WI38 (cell line): ENCODE results near the gene CARD14.

Experiments
- H3K4me3 ChIP-seq: 2 replicates; pipeline ENCODE4 v1.5.1; 2011; ENCODE audit warnings: low read depth, mild to moderate bottlenecking, control low read depth, low read length
- TF ChIP-seq, protein P1 (sequence below): IDR thresholded peaks from 2 replicates; pipeline ENCODE4 v1.5.1; 2012; ENCODE audit warnings: low read depth, mild to moderate bottlenecking, control low read depth, low read length

The CARD14 gene

GRCh38 chr17:80166446-80166845 lies 3.4 kb upstream of the CARD14 start:
- H3K4me3 ChIP-seq: no peak overlapping the region
- TF ChIP-seq, protein P1, sequence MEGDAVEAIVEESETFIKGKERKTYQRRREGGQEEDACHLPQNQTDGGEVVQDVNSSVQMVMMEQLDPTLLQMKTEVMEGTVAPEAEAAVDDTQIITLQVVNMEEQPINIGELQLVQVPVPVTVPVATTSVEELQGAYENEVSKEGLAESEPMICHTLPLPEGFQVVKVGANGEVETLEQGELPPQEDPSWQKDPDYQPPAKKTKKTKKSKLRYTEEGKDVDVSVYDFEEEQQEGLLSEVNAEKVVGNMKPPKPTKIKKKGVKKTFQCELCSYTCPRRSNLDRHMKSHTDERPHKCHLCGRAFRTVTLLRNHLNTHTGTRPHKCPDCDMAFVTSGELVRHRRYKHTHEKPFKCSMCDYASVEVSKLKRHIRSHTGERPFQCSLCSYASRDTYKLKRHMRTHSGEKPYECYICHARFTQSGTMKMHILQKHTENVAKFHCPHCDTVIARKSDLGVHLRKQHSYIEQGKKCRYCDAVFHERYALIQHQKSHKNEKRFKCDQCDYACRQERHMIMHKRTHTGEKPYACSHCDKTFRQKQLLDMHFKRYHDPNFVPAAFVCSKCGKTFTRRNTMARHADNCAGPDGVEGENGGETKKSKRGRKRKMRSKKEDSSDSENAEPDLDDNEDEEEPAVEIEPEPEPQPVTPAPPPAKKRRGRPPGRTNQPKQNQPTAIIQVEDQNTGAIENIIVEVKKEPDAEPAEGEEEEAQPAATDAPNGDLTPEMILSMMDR: no peak

- TF ChIP-seq, protein P1: no peak
- no peak overlapping the region for H3K4me3 ChIP-seq
These were observed 1.5 kb upstream of the CARD14 start for GRCh38 chr17:80168371-80168770.

- H3K4me3 ChIP-seq: no peak overlapping the region
- TF ChIP-seq, protein P1: no peak
These were observed 723 bp upstream of the CARD14 start for GRCh38 chr17:80169107-80169506.

DNA sequence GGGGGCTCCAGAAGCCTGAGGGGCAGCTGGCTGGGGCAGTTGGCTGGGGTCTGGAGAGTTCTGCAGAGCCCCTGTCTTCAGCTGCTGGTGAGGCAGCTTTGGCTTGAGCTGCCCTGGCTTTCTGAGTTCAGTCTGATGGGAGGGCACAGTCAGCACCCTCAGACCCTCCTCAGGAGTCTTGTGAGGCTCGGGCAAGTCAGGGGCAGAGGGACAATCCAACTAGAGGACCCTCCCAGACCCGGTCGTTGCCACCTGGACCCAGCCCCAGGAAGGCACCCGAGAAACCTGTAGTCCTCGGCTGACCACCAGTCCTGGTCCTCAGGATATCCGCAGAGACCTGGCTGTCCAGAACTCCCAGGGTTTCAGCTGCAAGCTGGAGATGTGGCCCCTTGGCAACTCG lies 1.9 kb downstream of the CARD14 start:
- TF ChIP-seq, protein P1: no peak
- no peak overlapping the region for H3K4me3 ChIP-seq

DNA sequence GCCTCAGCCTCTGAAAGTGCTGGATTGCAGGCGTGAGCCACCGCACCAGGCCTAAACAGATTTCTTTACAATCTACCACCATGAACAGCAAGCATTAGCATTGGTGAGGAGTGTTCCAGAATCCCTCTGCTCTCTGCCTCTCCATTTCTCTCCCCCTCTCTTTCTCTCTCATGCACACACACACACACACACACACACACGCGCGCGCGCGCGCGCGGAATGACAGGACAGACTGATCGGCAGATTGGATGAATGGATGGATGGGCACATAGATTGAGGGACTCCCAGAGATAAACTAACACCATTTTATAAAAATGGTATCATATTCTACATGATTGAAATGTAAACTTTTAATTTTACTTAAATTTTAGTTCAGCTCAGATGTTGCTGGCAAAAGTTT lies 3.3 kb downstream of the CARD14 start:
- TF ChIP-seq, protein P1: no peak
- no peak overlapping the region for H3K4me3 ChIP-seq

- H3K4me3 ChIP-seq: no peak overlapping the region
- TF ChIP-seq, protein P1: no peak
These were observed 4.1 kb downstream of the CARD14 start for GRCh38 chr17:80173916-80174315.

GRCh38 chr17:80176757-80177156 lies 6.9 kb downstream of the CARD14 start:
- TF ChIP-seq, protein P1: no peak
- no peak overlapping the region for H3K4me3 ChIP-seq
